Hematopoietic multipotent progenitor cell treated with erythropoietin and hydrocortisone succinate and interleukin-3 and kit ligand, for 4 days (in vitro differentiated cells): ENCODE results near the gene GP1BB.

ENCODE experiments used
- DNase-seq: peaks from one replicate; pipeline ENCODE4 v3.0.0-alpha.2; 2015

Gene GP1BB

DNA sequence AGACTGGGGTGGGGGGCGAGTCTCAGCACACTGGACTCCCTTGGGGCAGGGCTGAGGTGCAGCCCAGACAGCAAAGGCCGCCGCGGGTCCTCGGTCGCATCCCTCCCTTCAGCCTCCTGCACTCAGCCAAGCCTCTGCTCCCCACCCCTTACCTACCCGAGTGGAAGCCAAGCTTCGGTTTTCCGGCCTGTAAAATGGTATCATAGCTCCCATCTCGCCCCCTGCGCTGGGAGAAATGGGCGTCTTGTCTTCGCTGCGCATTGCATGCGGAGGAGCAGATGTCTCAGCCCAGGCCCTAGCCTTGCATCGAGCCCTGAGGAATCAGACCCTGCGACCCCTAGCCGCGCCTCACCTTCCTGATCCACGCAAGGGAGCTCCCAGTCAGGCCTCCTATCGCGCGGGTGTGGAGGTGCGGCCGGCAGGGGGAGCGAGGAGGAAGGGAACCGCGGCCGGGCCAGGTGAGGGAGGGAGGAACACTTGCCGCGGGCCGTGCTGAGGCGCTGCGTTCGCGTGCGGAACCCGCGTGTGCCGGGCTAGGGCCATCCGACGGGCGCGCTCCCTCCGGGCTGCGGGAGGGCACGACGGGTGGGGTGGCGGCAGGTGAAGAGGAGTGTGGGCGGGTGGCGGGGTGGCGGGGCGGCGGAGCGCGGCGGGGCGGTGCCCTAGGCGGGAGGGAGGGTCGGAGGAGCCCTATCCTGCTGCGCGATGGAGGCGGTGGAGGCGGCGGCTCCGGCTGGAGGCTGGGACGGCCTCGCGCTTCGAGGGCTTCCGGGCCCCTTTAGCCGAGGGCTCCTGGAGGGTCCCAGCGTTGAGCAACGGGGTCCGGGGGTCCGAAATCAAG is 33.2 kb downstream of the GP1BB start:
- peak; percentile 49 for DNase-seq

DNA sequence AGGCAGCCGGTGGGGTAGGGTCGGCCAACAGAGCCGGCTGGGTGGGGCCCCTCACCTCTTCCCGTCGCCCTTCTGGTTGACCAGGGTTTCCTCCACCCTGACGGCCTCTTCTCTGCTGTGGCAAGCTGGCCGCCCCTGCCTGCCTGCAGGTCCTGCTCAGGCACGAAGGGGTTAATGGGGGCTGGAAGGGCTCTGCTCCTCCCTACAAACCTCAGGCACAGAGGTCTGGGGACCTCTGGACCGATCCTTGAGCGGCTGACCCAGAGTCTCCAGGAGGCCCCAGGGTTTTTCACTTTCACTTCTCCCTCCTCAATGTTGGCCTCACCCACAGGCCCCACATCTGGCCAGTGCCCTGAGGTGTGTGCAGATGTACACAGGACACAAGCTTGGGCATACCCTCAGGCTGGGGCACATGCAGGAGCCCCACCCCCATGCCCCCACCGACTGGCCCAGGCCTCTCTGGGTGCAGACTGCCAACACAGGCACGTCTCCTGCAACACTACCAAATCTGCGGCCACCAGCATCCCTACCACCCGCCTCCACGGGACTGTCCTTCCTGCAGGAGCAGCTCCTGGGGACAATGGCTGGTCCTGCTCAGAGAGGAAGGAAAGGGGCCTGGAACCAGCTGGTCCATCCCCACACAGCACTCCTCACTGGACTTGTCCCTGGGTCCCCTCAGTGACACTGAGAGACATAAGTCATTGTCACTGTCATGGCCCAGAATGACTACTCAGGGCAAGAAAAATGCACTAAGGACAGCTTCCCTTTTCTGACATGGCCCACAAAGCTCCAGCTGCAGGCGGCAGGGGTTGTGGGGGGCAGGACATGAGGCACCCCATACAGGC is 34.0 kb downstream of the GP1BB start:
- DNase-seq, result peak; percentile 44

DNA sequence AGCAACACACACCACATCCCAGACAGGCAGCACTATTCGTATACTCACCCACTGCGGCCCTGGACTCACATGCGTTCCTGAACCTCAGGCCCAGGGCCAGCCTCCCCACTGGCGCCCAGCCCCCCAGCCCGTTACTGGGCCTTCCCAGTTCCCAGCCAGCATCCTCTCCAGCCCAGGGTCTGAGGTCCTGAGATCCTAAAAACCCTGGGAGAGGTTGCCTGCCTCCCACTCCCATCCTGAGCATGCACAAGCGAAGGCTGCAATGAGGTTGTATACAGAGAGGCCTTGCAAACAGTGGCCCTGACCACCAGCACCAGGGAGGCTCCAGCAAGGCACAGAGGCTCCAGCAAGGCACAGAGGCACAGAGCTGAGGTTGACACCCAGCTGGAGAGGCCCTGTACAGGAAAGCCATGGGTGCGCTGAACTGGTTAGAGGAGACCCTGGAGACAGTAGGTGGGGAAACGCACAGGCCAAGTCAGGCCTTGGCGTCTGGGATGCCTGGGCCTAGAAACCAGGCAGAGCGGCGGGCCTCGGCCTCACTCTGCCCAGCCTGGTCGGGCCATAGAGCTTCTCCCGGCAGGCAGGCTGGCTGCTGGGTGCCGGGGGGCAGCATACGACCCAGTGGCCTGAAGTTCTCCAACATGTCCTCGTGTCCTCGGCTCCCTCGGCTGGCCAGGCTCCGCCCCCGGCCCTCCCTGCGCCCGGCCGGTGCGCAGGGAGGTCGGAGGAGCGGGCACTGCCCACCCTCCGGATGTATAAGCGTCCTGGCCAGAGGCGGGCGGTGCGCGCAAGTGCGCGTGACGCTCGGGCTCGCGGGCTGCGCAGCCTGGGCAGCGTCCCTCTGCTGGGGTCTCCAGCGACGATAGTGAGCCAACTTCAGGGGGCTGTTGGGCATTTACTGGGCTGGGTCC is 34.9 kb downstream of the GP1BB start:
- no peak for DNase-seq

DNA sequence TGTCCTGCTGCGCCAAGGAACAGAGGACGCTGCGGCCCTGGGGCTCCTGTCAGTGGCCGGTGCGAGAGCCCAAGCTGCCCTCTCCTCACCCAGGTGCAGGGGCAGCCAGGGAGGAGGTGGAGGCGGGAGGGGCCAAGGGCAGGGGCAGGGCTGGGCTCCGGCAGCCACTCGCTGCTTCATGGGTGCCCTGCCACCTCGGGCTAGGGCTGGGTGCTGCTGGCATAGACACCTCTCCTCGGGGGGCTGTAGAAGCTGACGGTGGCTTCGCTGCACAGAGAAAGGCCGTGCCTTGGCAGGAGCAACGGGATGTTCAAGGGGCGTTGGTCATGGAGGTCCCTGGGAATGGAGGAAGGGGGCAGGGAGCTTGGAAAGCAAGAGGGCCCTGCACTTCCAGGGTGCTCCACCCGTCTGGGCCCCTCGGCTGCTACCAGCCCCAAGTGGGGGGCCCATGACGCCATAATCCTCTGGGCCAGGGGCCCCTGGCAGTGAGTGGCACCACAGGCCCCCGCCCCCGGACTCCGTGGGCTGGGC is 35.6 kb downstream of the GP1BB start:
- no peak for DNase-seq

DNA sequence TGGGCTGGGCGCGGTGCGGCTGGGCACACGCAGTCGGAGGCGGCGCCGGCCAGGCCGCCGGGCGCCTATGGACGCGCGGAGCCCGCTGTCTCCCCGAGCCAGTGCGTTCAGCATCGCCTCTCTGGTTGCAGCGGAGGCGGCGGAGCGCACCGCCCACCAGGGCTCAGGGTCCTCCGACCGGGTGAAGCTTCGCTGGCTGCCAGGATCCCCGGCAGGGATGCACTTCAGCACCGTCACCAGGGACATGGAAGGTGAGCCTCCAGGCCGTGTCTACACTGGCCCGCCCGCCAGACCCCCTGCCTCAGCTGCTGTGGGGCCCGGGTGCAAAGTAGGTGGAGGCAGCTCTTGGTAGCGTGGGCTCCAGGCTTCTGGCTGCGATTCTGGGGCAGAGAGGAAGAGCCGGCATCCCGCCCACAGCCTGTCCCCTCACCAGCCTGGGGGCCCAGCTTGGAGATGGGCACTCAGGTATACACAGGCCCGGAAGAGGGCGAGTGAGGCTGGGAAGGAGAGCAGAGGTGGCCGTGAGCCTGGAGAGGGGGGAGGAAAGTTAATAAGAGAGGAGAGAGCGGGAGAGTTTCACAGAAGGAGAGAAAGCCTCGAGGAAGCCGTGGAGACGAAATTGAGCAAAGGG is 36.2 kb downstream of the GP1BB start:
- no peak for DNase-seq

DNA sequence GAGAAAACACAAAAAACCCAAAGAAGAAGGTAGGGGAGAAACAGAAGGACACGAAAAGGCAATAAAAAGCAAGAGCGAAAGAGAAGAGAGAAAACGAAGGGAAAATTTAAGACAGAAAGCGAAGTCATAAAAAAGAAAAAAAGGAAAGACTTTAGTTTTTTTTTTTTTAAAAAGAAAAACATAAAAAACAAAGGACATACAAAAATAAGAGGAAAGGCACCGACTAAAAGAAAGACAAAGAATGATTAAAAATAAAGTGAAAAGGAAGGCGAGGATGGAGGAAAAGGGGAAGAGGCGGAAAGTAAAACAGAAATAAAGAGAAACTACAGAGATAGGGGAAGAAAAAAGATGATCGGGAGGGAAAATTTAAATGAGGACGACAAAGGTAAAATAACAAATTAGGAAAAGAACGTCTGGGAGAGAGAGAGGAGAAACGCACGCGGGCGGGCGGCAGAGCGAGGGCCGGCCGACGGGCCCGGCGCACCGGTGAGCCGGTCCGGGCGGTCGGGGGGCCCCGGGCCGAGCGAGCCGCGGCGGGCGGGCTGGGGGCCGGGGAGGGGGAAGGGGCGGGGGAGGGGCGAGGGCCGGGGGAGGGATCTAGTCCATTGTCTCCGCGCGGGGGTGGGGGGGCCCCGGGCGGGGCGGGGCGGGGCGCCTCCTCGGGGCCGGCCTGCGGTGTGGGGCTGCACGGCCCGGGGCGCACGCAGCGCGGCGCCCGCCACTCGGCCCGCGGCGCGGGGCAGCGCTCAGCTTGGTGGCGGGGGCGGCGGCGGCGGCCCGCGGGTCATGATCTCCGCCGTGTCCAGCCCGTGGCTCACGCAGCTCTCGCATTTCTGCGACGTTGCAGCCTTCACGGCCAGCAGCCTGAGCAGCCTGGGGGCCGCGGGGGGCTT is 37.0 kb downstream of the GP1BB start, which contains the start of gene TBX1:
TSS of gene TBX1 (plus strand) at position 721 of the 893 bp plus-strand sequence. CDS start at position 787, 66 bp downstream.
- no peak for DNase-seq

DNA sequence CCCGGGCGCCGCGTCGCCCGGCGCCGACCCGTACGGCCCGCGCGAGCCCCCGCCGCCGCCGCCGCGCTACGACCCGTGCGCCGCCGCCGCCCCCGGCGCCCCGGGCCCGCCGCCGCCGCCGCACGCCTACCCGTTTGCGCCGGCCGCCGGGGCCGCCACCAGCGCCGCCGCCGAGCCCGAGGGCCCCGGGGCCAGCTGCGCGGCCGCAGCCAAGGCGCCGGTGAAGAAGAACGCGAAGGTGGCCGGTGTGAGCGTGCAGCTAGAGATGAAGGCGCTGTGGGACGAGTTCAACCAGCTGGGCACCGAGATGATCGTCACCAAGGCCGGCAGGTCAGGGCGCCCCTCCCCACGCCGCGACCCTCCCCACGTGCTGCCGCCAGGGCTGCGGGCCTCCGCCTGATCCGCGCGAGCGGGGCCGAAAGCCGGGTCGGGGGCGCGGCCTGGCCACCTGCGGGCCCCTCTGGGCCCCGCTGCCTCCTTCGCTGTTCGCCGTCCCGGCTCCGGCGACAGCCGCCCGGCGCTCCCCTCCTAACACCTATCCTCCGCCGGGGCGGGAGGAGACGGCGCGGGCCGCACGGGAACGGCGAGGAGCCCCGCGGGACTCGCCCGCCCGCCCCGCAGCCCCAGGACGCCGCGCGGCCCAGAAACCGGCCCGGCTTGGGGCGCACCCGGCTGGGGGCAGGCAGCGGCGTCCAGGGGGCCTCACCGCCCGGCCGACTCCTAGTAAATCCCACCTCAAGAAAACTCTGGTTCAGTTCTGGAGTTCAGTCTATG is 37.8 kb downstream of the GP1BB start:
- DNase-seq, result no peak

DNA sequence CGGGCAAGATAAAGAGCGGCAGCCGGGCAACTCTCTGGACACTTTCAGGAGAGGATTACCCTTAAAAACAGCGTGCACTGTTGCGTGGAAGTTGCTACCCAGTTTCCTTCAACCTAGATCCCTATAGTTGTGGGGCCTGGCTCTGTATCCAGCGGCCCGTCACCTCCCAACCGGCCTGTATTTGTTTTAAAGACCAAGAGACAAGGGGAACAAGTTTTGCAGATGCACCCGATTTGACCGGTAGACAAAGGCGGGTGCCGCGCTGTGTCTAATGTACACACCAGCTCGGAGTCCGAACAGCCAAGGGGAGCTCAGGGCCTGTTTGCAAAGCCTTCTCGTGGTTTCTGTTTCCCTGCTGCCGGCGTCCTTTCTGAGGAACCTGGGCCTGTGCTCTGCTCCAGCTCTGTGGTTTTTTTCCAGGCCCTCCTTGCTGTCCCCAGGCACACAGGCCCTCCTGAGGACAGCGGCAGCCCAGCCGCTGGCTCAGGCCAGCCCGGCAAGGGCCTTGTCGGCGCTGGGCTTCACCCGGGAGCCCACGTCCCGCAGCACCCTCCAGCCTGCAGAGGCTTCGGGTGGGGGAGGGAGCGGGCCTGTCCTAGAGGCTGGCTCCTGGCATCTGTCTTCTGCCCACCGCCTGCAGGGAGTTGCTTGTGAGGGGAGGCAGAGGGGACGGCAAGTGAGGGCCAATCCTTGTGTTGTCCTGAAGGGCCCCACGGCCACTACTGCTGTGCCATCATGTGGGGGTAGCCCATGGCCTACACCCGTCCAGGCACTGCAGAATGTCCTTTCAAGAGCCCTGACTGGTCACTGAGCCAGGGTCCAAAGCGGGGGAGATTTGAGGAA is 38.6 kb downstream of the GP1BB start:
- DNase-seq, result no peak

DNA sequence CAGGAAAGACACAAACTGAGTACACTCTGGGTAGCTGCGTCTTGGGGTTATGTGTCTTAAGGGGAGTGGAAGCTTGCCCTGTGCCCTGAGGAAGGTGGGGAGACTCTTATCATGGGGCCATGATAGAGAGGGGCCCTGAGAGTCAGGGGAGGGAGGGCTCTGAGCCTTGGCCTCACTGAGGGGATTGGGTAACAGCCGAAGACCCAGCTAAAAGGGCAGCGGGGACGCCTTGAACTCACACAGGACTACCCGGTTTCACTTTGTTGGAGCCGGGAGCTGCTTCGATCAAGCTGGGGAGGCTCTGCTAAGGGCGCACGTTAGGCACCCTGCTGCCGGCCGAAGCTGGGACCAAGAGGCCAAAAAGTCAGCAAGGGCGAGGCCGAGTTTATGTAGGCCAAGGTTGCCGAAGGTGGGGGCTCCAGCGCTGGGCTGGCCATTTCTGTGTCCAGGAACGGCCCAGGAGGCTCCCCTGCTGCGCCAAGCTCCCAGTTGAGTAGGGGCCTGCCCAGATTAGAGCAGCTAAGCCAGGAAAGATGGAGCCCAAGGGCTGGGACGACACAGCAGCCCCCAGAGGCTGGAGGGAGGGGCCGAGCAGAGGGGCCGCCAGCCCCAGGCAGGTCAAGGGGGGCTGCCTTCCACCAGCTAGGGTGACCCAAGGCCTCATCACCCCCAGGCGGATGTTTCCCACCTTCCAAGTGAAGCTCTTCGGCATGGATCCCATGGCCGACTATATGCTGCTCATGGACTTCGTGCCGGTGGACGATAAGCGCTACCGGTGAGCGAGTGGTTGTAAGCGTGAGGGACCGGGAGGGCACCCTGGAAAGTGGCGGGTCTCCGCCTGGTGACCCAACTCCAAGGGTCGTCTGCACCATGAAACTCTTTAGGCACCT is 39.5 kb downstream of the GP1BB start:
- DNase-seq, result no peak

DNA sequence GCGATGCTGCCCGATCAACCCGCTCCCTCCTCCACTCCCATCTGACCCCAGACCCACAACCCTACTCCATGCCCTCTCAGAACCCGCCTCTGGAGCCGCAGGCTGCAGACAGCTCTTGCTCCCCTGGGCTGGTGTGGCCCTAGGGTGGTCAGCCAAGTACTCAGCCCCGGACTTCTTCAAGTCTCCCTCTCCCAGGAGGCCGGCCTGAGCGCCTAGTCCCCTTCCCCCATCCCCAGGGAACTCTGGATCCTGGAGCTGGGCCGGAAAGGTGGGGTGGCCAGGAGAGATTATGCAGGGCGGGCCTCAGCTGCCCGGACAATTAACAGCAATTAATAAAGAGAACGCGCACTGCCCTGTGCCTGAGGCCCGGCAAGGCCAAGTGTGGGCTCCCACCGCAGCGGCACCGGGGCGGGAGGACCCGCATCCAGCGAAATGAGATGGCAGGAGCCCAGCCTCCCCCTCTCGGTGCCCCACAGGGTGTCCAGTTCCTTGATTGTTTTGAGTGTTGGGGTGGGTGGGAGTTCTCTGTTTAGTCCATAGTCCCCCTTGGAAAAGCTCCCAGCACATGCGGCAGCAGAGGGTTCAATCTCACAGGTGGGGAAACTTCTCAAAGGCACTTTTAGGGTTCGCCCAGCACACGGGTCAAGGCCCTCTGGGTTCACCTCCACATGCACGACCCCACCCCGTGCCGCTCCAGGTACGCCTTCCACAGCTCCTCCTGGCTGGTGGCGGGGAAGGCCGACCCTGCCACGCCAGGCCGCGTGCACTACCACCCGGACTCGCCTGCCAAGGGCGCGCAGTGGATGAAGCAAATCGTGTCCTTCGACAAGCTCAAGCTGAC is 40.3 kb downstream of the GP1BB start:
- DNase-seq, result no peak

DNA sequence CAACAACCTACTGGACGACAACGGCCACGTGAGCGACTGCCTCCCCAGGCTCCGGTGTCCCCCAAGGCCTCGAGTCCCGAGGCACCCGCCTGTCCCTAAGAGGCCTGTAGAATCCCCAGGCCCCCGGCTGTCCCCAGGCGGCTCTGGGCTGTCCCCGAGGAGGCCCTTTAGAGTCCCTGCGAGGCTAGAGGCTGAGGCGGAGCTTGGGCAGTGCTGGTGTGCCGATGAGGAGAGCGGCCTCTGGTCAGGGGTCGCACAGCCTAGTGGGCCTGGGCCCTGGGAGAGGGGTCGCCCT is 40.9 kb downstream of the GP1BB start:
- no peak for DNase-seq

DNA sequence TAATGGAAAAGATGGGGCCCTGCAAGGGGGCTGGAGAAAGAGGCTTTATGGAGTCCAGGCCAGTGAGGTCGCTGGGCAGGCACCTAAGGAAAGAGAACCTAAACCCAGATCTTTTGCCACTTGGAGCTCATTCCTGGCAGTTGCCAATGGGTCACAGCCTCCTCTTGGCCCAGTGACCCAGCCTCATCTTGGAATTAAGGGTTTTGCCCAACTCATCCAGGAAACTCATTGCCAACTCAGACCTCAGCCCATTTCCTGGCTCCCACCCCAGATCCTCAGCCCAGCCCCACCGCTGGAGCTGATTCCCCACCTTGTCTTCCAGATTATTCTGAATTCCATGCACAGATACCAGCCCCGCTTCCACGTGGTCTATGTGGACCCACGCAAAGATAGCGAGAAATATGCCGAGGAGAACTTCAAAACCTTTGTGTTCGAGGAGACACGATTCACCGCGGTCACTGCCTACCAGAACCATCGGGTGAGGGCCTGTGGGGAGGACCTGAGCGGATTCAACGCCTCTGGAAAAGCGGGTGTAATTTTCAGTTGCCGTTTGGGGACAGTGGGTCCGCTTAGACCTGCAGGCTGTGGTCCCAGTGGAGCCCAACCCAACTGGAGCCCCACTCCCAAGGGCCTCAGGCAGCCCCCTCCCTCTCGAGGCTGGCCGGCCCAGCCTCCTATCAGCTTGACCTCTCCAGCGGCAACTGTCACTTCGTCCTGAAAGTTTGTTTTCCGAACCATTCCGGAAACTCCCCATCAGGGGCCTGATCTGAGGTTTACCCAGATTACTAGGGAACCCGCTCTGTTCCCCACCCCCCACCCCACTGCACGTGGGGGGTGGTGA is 41.5 kb downstream of the GP1BB start:
- DNase-seq, result no peak

DNA sequence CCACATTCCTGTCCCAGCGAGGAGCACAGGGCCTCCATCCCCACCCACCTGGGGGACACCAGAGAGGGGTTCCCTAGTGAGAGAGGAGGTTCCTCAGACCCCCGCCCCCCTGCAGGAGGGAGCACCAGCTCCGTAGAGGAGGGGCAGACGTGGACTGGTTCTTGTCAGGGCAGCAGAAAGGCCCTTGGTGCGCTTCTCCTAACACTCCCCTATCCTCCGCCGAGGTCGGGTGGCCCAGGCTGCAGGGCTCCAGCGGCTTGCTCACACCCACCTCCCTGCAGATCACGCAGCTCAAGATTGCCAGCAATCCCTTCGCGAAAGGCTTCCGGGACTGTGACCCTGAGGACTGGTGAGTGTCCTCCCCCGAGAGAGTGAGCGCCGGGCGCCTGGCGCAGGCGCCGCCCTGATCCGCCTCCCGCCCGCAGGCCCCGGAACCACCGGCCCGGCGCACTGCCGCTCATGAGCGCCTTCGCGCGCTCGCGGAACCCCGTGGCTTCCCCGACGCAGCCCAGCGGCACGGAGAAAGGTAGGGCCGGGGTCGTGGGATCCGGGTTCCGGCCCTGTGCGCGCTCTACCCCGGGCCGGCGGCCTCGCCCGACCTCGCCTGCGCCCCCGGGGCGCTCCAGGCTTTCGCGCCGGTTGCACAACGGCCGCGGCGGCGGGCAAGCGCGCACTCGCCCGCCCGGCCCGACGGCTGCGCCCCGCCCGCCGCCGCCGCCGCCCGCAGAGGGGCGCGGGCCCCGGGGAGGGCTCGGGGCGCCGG is 42.3 kb downstream of the GP1BB start:
- peak; percentile 55 for DNase-seq

DNA sequence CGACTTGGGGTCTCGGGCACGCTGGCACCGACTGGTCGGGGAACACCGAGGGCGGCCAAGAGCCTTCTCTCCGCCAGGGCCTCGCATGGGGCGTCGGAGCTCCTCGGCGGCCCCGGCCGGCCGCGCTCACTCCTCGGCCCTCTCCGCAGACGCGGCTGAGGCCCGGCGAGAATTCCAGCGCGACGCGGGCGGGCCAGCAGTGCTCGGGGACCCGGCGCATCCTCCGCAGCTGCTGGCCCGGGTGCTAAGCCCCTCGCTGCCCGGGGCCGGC is 42.8 kb downstream of the GP1BB start:
- DNase-seq, result no peak

DNA sequence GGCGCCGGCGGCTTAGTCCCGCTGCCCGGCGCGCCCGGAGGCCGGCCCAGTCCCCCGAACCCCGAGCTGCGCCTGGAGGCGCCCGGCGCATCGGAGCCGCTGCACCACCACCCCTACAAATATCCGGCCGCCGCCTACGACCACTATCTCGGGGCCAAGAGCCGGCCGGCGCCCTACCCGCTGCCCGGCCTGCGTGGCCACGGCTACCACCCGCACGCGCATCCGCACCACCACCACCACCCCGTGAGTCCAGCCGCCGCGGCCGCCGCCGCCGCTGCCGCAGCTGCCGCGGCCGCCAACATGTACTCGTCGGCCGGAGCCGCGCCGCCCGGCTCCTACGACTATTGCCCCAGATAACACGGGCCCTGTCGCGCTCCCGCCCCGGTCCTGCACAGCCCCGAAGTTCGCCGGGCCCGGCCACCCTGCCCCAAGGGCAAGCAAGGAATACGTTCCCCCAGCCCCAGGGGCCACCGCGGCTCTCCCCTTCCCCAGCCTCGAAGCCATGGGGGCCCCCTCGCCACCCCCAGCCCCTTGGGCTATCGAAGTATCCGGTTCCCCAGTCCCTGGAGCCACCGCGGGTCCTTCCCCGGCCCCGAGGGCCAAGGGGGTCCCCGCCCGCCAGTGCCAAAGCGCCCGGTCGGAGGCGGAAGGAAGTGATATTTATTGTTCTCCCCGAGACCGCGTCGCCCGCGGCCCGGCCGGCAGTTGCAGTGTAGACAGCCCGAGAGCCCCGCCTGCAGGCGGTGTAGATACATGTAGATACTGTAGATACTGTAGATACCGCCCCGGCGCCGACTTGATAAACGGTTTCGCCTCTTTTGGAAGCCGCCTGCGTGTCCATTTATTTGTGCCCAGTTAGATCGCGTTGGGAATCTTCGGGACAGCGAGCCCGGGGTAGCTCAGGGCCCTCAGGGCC is 43.4 kb downstream of the GP1BB start:
- DNase-seq, result peak; percentile 91
